Esophagus squamous epithelium (tissue), 5 donors: ENCODE data around the gene BSPRY. TPM values are rescaled to one million over a fixed set of nuclear protein-coding genes. Genes with fewer than 3 reads are reported as not detected.

ENCODE experiments used
- DNase-seq: peaks from one replicate; lab custom pipeline; 2025; lab: John Stamatoyannopoulos, UW
- H3K27ac ChIP-seq, 4 donors: fragments of 200-600 bp; sonication (generic); one replicate each; pipeline ENCODE4 v1.5.1; 2016 to 2019; ENCODE audit warnings: mild to moderate bottlenecking in 1 of 4
- H3K27me3 ChIP-seq, 4 donors: fragments of 200-600 bp; sonication (generic); 1 replicate in 3 of 4; 2 replicates in 1 of 4; pipeline versions ENCODE4 v1.5.1 to v1.6.0; 2017 to 2021; ENCODE audit warnings: antibody characterized with exemption in 1 of 4
- H3K36me3 ChIP-seq, 3 donors: fragments of 200-600 bp; sonication (generic); one replicate each; pipeline ENCODE4 v1.5.1; 2016 to 2019
- H3K4me1 ChIP-seq, 3 donors: fragments of 200-600 bp; sonication (generic); one replicate each; pipeline ENCODE4 v1.5.1; 2017 to 2019
- H3K4me3 ChIP-seq, 4 donors: fragments of 200-600 bp; sonication (generic); 1 replicate in 3 of 4; 2 replicates in 1 of 4; pipeline ENCODE4 v1.5.1; 2016 to 2019; ENCODE audit warnings: mild to moderate bottlenecking in 2 of 4, moderate library complexity in 1 of 4
- H3K9me3 ChIP-seq, 3 donors: fragments of 200-600 bp; sonication (generic); one replicate each; pipeline ENCODE4 v1.5.1; 2016 to 2019
- CTCF ChIP-seq, 6 experiments: fragments of 450-650 bp in 4 of 6; fragments of 200-600 bp in 2 of 6; sonication (generic) in 2 of 6; IDR thresholded peaks; one replicate each; pipeline ENCODE4 v1.5.1; 2016 to 2019; ENCODE audit warnings: antibody characterized with exemption in 6 of 6, mild to moderate bottlenecking in 4 of 6, moderate library complexity in 4 of 6
- POLR2A ChIP-seq, 4 donors: fragments of 450-650 bp; IDR thresholded peaks; one replicate each; pipeline ENCODE4 v1.6.1; 2017; ENCODE audit warnings: antibody characterized with exemption in 4 of 4, mild to moderate bottlenecking in 4 of 4, moderate library complexity in 3 of 4
- WGBS, 2 donors: methylation state at CpG; one replicate each; pipeline ENCODE4 v1.1.5; 2018; 5-methylcytosine and 5-hydroxymethylcytosine counted together
- intact Hi-C: fragments of 100-400 bp; cut with DNase I; formaldehyde crosslinking; loops from one replicate; pipeline ENCODE4 v1.15.0; 2022
- total RNA-seq, 4 donors: library from RNA; depleted of rRNA; stranded (reverse); fragments of >200 nt; gene quantifications; one replicate each; pipeline ENCODE4 v1.1.0, GENCODE V29; 2016
- donor health status: DM: yes; HTN: yes; CAD: no.

The BSPRY gene
- total RNA-seq, 4 donors from 2014 or later = 18.1 to 50.1 (median 37.6) TPM

DNA sequence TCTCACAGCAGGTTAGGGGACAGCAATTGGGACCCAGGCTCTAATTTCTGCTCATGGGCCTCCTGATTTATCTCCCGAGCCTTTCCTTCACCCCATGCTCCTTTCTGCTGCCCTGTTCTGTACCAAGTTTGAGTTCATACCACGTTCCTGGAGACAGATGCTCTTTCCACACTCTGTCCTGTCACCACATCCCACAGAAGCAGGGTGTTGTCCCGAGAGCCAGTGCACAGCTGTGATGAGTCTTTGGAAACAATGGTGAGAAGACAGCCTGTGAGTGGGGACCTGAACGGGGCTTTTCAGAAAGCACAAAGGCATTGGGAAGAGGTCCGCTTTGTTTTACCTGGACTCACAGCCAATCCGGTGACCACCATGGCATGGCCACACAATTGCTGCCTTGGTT is 26.7 kb upstream of the BSPRY start:
- Histone ChIP-seq H3K27me3 (no peaks in the 10 kb centered on the region), H3K27ac (no peak overlapping the region), H3K9me3 (no peaks in the 10 kb centered on the region), H3K36me3 (peaks cover 0 to 41% (median 0%) of the 10 kb centered on the region in 3 donors), H3K4me1 (no peaks in the 10 kb centered on the region), H3K4me3 (no peak overlapping the region)
- intact Hi-C loops = no loop called here
- WGBS, 2 donors = 71 to 86% methylated on average over 5 to 6 of the region's 6 CpGs
- no peak for DNase-seq
- TF ChIP-seq POLR2A (IDR thresholded peaks at IDR 0.05) = no peak
- TF ChIP-seq CTCF (IDR thresholded peaks at IDR 0.05) = no peak

GRCh38 chr9:113326230-113326629 is 23.1 kb upstream of the BSPRY start:
- H3K27me3 ChIP-seq = no peaks in the 10 kb centered on the region
- 89 to 98% methylated on average over 4 of the region's 4 CpGs for WGBS, 2 donors
- TF ChIP-seq CTCF (IDR thresholded peaks at IDR 0.05) = no peak
- no peak for TF ChIP-seq POLR2A (IDR thresholded peaks at IDR 0.05)
- intact Hi-C loops = no loop called here
- no peaks in the 10 kb centered on the region for H3K9me3 ChIP-seq
- no peak overlapping the region for H3K27ac ChIP-seq
- no peak overlapping the region for H3K4me3 ChIP-seq
- DNase-seq = no peak
- H3K36me3 ChIP-seq = peaks cover 0 to 19% (median 0%) of the 10 kb centered on the region in 3 donors
- H3K4me1 ChIP-seq = no peaks in the 10 kb centered on the region

DNA sequence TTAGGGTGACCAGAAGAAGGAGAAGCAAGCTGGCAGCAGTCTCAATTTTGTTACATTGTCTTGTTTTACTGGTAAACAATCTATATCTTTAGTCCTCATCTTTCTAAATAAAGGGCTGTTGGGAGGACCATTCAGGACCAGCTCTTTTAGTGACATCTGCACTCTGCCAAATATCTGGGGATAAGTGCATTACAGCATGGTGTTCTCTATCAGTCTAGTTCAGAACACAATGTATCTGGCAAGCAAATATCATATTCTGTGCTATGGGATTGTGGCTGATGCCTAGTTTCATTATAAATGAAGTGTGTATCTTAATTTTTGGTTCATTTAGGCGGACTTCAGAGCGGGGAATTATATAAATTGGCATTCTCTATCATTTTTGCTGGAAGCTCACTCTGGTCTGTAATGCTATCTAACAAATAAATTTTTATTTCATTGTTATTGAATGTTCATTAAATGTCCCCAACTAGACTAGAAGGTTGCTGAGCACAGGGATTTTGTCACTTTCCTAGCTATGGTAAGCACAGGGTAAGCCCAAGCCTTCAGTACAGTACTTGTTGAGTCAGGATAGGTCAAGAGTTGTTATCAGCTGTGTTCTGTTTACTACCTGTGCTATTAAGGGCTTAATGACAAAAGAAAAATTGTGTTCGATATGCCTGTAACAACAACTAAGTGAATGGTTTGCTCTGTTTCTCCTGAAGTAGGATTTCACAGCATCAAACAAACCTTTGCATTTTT is 21.1 kb upstream of the BSPRY start:
- Histone ChIP-seq H3K4me3 (no peak overlapping the region), H3K9me3 (no peaks in the 10 kb centered on the region), H3K36me3 (peaks cover 0 to 20% (median 0%) of the 10 kb centered on the region in 3 donors), H3K27ac (no peak overlapping the region), H3K4me1 (no peaks in the 10 kb centered on the region), H3K27me3 (no peaks in the 10 kb centered on the region)
- 88 to 93% methylated on average over 3 of the region's 3 CpGs for WGBS, 2 donors
- intact Hi-C loops = no loop called here
- no peak for DNase-seq
- TF ChIP-seq POLR2A (IDR thresholded peaks at IDR 0.05) (no peak), CTCF (IDR thresholded peaks at IDR 0.05) (no peak)

GRCh38 chr9:113331780-113332179 is 17.6 kb upstream of the BSPRY start:
- no peak overlapping the region for H3K27ac ChIP-seq
- intact Hi-C loops = no loop called here
- TF ChIP-seq POLR2A (IDR thresholded peaks at IDR 0.05) = no peak
- TF ChIP-seq CTCF (IDR thresholded peaks at IDR 0.05) = no peak
- no peaks in the 10 kb centered on the region for H3K9me3 ChIP-seq
- H3K36me3 ChIP-seq = peaks cover 0 to 20% (median 0%) of the 10 kb centered on the region in 3 donors
- H3K4me1 ChIP-seq = no peaks in the 10 kb centered on the region
- 53 to 74% methylated on average over 4 of the region's 4 CpGs for WGBS, 2 donors
- DNase-seq = no peak
- no peaks in the 10 kb centered on the region for H3K27me3 ChIP-seq
- H3K4me3 ChIP-seq = no peak overlapping the region

DNA sequence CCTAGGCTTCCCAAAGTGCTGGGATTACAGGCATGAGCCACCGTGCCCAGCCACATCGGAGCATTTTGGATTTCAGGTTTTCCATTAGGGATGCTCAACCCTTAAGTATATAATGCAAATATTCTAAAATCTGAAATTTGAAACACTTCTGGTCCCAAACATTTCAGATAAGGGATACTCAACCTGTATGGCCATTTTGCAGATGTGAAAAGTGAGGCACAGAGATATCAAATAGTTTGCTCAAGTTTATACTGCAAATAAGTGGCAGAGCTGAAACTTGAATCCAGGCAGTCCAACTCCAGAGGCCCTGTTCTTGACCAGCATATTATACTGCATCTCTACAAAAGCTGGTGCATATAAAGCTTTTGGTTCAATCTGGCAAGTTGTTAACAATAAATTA is 11.6 kb upstream of the BSPRY start:
- Histone ChIP-seq H3K9me3 (no peaks in the 10 kb centered on the region), H3K27me3 (no peaks in the 10 kb centered on the region), H3K36me3 (no peaks in the 10 kb centered on the region), H3K4me1 (peaks cover 10 to 35% (median 20%) of the 10 kb centered on the region in 3 donors), H3K27ac (no peak overlapping the region), H3K4me3 (no peak overlapping the region)
- TF ChIP-seq POLR2A (IDR thresholded peaks at IDR 0.05) (no peak), CTCF (IDR thresholded peaks at IDR 0.05) (no peak)
- intact Hi-C loops = no loop called here
- WGBS, 2 donors = 81 to 100% methylated on average over 2 of the region's 2 CpGs
- no peak for DNase-seq
